ENCODE data around the gene TSEN54. TPM values are rescaled to one million over a fixed set of nuclear protein-coding genes. Genes with fewer than 3 reads are reported as not detected.

TSEN54 gene
- polyA plus RNA-seq, 1 experiment: 17.9 TPM

- Histone ChIP-seq H3K4me3 (ENCODE audit: low read depth, low read length) (no peak overlapping the region), H3K27me3 (ENCODE audit: control insufficient read depth, insufficient read depth, low read length) (no peaks in the 10 kb centered on the region), H3K36me3 (ENCODE audit: control insufficient read depth, insufficient read depth, low read length) (peaks cover 14% of the 10 kb centered on the region)
- POLR2A ChIA-PET: no interaction called here
- DNase-seq (ENCODE audit: low read depth): no peak
- no peak for TF ChIP-seq CTCF (IDR thresholded peaks at IDR 0.05; ENCODE audit: insufficient read depth, low read depth, low read length)
- CTCF ChIA-PET: interaction anchor here (1.0 to 1.5 kb wide), 3 partner anchors 14 to 32 kb away, joined by 3 to 5 read pairs (median 4); partner anchors contain the start of gene TMEM94
Measured at GRCh38 chr17:75488693-75489510, 27.4 kb upstream of the TSEN54 start.

GRCh38 chr17:75489511-75489955 lies 26.8 kb upstream of the TSEN54 start:
- Histone ChIP-seq H3K36me3 (ENCODE audit: control insufficient read depth, insufficient read depth, low read length) (peaks cover 15% of the 10 kb centered on the region), H3K4me3 (ENCODE audit: low read depth, low read length) (no peak overlapping the region), H3K27me3 (ENCODE audit: control insufficient read depth, insufficient read depth, low read length) (no peaks in the 10 kb centered on the region)
- ChIA-PET CTCF (interaction anchor here (1.0 kb wide), 1 partner anchor 13 kb away, joined by 3 read pairs; no protein-coding TSS in a partner anchor), POLR2A (no interaction called here)
- no peak for DNase-seq (ENCODE audit: low read depth)
- TF ChIP-seq CTCF (IDR thresholded peaks at IDR 0.05; ENCODE audit: insufficient read depth, low read depth, low read length): no peak

- no peak for DNase-seq (ENCODE audit: low read depth)
- H3K27me3 ChIP-seq (ENCODE audit: control insufficient read depth, insufficient read depth, low read length): no peaks in the 10 kb centered on the region
- TF ChIP-seq CTCF (IDR thresholded peaks at IDR 0.05; ENCODE audit: insufficient read depth, low read depth, low read length): no peak
- H3K36me3 ChIP-seq (ENCODE audit: control insufficient read depth, insufficient read depth, low read length): peaks cover 17% of the 10 kb centered on the region
- ChIA-PET CTCF (interaction anchor here (1.0 kb wide), 1 partner anchor 13 kb away, joined by 3 read pairs; no protein-coding TSS in a partner anchor), POLR2A (no interaction called here)
- H3K4me3 ChIP-seq (ENCODE audit: low read depth, low read length): no peak overlapping the region
Measured at GRCh38 chr17:75490173-75490743, 26.1 kb upstream of the TSEN54 start.

- ChIA-PET POLR2A (no interaction called here), CTCF (no interaction called here)
- no peak for TF ChIP-seq CTCF (IDR thresholded peaks at IDR 0.05; ENCODE audit: insufficient read depth, low read depth, low read length)
- H3K36me3 ChIP-seq (ENCODE audit: control insufficient read depth, insufficient read depth, low read length): peaks cover 19% of the 10 kb centered on the region
- no peak overlapping the region for H3K4me3 ChIP-seq (ENCODE audit: low read depth, low read length)
- H3K27me3 ChIP-seq (ENCODE audit: control insufficient read depth, insufficient read depth, low read length): no peaks in the 10 kb centered on the region
- no peak for DNase-seq (ENCODE audit: low read depth)
Measured at GRCh38 chr17:75490953-75491649, 25.2 kb upstream of the TSEN54 start.

- ChIA-PET POLR2A (no interaction called here), CTCF (no interaction called here)
- TF ChIP-seq CTCF (IDR thresholded peaks at IDR 0.05; ENCODE audit: insufficient read depth, low read depth, low read length): no peak
- Histone ChIP-seq H3K4me3 (ENCODE audit: low read depth, low read length) (no peak overlapping the region), H3K36me3 (ENCODE audit: control insufficient read depth, insufficient read depth, low read length) (peaks cover 23% of the 10 kb centered on the region), H3K27me3 (ENCODE audit: control insufficient read depth, insufficient read depth, low read length) (no peaks in the 10 kb centered on the region)
- no peak for DNase-seq (ENCODE audit: low read depth)
Measured at GRCh38 chr17:75491680-75492079, 24.6 kb upstream of the TSEN54 start.
